ENCODE measurements around the gene KCNQ1.

Gene KCNQ1

DNA sequence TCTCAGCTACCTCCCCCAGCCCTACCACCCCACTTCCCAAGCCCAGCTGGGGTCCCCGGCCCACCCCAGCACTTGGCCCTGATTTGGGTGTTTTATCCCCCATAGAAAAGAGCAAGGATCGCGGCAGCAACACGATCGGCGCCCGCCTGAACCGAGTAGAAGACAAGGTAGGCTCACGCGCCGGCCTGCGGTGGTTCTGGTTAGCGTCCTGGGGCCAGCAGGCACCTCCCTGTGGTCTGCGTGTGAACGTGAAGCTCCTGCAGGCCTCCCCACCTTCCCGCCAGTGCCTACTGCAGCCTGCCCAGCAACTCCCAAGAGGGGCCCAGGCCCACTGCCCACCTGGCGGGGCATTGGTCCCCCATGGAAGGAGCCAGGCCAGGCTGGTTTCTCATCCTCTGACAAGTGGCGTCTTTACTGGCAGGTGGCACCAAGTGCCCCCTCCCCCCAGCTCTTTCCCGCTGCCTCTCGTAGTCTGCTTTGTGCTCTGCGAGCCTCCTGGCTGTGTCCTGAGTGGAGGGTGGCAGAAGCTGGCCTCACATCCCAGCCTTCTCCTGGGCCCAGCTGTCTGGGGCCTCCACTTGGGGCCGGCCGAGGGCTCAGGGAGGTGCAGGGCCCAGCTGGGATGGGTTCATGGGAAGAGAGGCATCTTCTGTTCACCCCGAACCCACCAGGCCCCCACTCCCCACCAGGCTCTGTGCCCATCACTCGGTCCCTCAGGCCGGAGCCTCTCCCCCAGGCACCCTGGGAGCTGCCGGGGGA, 333.2 kb downstream of the KCNQ1 start:
- no peak for DNase-seq (ENCODE audit: low read depth)

DNA sequence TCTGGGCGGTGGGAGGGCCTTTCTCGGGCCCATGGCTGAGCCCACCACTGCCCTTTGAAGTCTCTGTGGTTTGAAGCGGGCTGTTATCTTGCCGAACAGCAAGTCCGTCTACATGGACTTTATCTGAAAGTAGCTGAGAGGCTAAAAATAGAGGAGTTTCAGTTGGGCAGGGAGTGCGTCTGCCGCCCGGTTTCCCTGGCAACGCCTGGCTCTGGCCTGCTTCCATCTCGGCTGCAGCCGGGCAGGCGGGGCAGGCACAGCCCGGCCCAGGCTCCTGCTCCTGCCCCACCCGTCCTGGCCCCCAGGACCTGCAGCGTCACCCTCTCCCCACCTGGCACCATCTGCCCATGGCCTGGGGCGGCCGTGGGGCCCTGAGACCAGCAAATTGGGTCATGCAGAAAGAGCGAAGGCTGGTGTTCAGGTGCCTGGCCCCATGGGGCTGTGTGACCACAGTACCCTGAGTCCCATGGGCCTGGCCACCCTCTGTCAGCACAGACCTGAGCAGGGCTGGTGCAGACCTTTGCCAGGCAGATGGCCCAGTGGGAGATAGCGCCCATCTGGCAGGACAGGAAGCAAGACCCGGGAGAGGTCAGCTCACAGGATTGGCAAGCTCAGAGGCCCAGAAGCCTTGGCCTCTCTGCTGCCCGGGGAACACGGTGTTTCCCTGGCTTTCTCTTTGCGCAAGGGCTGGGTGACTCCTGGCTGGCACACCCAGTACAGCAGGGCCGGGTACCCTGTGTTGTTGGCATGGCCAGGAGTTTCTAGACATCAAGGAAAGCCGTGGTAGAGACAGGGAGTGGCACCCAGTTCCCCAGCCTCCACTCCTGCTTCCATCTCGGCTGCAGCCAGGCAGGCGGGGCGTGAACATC, 334.1 kb downstream of the KCNQ1 start:
- no peak for DNase-seq (ENCODE audit: low read depth)

GRCh38 chr11:2779499-2779980, 334.7 kb downstream of the KCNQ1 start:
- DNase-seq (ENCODE audit: low read depth), result no peak

DNA sequence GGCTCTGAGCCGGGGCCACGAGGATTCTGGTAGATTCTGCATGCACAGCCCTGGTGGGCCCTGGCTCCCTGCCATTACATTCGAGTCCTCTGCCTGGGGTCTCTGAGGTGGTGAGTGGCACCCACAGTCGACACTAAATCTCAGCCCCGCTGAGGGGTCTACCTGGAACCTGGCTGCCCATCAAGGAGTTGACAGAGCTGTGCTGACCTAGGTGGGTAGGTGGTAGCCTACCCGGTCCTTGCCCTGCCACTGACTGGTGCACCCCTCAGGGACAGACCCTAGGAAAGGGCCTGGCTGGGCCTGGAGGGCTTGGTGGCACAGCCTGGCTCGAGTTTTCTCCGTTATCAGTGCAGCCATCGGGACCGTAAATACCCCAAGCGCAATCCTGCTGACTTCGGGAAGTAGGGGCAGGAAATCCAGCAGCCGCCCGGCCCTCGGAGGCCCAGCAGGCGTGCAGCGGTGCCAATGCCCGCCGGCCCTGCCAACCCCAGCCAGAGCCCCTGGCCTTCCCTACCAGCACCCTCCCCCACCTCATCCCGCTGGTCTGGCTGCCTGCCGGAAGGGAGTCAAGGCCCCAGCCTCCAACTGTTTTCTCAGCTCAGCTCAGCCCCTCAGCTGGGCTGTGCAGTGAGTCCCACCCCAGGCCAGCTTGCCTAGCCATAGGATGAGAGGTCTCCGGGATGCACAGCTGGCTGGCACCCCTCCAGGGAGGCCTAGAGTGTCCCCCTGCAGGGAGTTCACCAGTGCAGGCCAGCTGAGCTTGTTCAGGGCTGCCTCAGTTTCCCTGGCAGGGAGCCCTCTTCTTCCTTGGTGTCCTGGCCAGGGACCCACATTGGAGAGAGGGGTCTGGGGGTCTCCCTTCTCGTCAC, 335.4 kb downstream of the KCNQ1 start:
- DNase-seq (ENCODE audit: low read depth), result no peak

DNA sequence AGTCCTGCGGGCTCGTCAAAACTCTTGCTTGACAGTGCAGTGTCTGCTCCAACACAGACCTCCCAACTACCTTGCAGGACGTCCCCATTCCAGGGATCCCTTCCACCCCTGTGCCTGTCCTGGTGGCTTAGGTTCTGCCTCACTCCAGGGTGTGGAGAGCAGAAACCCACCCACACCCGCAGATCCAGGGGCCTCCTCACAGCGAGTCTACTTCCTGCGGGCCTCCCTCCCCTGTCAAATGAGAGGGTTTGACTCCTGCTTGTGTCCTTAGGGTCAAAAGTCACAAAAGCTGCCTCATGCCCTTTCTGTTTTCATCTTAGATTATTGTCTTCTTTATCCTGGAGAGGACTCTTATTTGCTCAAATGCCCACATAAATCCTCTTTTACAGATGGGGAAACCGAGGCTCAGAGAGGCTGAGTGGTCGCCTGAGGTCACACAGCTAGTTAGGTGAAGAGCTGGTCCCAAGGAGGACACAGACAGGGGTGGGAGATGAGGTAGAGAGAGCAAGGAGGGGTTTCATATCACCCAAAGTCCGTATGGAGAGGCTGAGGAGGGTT, 336.1 kb downstream of the KCNQ1 start:
- DNase-seq (ENCODE audit: low read depth), result no peak

- DNase-seq (ENCODE audit: low read depth), result no peak
These were observed 336.8 kb downstream of the KCNQ1 start for GRCh38 chr11:2781408-2782274.

GRCh38 chr11:2782769-2783168, 338.0 kb downstream of the KCNQ1 start:
- DNase-seq (ENCODE audit: low read depth), result no peak

GRCh38 chr11:2783536-2784082, 338.8 kb downstream of the KCNQ1 start:
- no peak for DNase-seq (ENCODE audit: low read depth)

GRCh38 chr11:2787816-2788167, 343.0 kb downstream of the KCNQ1 start:
- no peak for DNase-seq (ENCODE audit: low read depth)

GRCh38 chr11:2788168-2789071, 343.6 kb downstream of the KCNQ1 start:
- no peak for DNase-seq (ENCODE audit: low read depth)

DNA sequence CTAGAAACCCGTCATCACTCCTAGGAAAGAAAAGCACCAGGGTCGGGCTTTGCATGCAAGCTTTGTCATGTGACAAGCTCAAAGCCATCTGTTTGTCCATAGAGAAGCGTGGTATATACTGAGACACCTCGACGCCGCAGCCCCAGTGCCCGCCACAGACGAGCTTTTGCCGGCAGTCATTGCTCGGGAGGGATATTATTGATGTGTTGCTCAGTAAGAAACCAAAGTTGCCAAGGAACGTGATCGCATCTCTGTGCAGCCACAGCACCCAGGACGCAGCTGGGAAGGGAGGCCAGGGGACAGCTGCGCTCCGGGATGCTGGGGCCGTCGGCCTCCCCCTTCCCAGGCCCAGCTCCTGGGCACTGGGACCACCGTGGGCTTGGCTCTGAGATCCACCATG, 344.5 kb downstream of the KCNQ1 start:
- no peak for DNase-seq (ENCODE audit: low read depth)

GRCh38 chr11:2789791-2790567, 345.2 kb downstream of the KCNQ1 start:
- no peak for DNase-seq (ENCODE audit: low read depth)

GRCh38 chr11:2790568-2790921, 345.7 kb downstream of the KCNQ1 start:
- DNase-seq (ENCODE audit: low read depth), result no peak

DNA sequence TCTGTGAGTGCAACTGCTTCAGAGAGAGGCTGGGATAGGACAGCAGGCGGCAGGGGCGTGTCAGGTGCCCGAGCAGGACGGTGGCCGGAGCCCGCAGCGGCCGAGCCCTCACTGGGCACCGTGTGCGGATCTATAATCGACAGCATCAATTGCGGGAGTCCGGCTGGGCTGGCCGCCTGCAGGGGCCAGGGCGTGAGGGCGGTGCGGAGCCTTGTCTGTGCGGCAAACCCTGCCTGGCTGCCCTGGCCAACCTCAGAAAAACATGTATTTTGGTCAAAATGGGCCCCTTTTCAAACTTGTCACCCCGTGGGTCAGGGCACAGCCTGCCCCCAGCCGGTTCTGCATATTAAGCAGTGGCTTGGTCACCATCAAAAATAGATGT, 346.3 kb downstream of the KCNQ1 start:
- DNase-seq (ENCODE audit: low read depth), result no peak

DNA sequence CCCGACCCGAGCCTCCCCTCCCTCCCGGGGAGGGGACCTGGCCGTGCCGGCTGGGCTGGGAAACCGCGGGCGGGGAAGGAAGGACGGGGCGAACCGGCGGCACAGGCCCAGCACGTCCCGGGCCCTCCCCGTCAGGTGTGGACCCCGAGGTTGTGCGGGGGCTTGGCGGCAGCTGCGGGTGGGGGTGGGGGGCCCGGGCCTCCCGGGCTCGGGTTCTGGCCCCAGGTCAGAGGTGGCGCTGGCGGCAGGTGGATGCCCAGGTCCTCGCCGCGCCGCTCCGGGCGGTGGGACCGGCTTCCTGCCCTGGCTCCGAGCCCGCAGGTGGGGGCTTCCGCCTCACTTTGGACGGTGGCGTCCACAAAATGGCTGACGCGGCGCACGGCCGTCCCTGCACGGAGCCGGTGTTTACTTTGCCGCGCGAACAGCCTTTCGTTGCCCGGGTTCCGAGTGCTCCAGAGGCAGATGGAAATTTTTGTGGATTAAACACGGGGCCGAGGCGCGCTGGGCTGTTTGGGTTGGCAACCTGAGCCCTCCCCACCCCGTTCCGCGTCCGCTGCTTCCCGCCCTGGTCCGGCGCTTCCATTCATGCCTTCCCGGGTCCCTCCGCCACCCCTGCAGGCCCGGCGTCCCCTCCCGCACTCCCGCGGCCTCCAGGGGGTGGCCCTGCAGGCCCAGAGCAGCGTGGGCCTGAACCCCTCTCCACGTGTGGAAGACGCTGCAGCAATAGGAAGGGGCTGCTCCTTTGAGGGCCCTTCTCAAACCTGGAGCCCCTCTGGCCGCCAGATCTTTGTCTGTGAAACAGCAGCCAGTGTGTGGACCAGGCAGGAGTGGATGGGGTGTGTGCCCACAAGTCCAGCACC, 346.9 kb downstream of the KCNQ1 start:
- DNase-seq (ENCODE audit: low read depth), result peak; percentile 32

DNA sequence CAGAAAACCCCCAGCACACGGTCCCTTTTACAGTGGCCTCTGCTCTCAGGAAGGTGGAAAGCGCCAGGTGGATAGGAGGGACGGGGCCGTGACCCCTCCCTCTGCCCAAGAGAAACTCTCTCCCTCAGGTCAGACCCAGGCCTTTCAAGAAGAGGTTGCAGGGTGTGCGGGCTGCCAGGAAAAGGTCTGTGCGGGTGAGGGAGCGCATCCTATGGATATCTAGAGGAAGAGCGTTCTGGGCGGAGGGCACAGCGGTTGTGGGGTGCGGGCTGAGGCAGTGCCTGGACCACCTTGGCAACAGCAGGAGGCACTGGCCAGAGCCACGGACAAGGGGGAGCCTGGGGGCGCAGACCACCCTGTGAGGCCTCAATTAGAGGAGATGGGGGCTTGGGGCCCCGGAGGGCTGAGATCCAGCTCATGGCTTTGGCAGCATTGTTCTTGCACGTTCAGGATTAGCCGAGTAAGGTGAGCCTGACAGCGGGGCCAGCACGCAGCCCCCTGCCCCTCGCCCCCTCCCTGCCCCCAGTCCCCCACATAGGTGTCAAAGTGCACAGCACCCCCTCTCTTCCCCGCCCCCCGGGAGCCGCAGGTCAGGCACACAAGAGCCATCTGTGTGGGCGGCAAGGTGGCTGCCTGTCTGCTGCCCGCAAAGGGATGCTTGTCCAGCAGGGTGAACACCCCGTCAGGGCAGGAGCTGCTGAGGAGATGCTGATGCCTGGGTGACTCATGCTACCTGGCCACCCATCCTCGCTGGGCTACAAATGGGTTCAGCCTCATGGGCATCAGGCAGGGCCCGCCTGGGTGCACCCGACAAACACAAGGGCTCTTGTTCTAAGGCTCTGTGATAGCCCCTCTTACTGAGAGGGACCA, 347.8 kb downstream of the KCNQ1 start:
- DNase-seq (ENCODE audit: low read depth), result no peak

DNA sequence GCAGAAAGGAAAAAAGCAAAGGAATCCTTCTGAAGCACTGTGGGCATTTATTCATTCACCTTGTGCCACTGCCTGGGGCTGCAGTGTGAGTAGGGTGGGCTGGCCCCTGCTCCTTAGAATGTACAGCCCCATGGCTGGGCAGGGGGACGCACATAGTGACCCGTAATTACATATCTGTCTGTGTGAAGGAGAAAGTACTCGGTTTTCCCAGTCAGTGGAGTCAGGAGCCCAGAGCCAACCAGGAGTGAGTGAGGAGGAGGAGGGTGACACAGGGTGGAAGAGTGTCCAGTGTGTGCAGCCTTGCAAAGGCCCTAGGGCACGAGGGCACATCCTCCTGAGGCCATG, 348.9 kb downstream of the KCNQ1 start:
- no peak for DNase-seq (ENCODE audit: low read depth)

Measured in activated T-helper 1 cell treated with Interleukin-2 at 50 U/mL for 16 hours (primary cell).